IMR-90 (cell line): Measurements from ENCODE around the gene STOML1.

ENCODE experiments used
- BHLHE40 ChIP-seq: fragments of 150-350 bp; IDR thresholded peaks from 2 replicates; pipeline ENCODE4 v1.6.1; 2016; ENCODE audit warnings: mild to moderate bottlenecking, low read depth, low read length
- CEBPB ChIP-seq: IDR thresholded peaks from 2 replicates; pipeline ENCODE4 v1.6.1; 2012; ENCODE audit warnings: low read depth, low read length, improper control_type of control experiment
- CTCF ChIP-seq: conservative IDR thresholded peaks from 2 replicates; pipeline ENCODE4 v1.5.1; 2012; ENCODE audit warnings: mild to moderate bottlenecking, low read depth, low read length, improper control_type of control experiment
- FOS ChIP-seq: fragments of 150-350 bp; IDR thresholded peaks from 2 replicates; pipeline ENCODE4 v1.6.1; 2016; ENCODE audit warnings: low read depth, low read length
- MAZ ChIP-seq: IDR thresholded peaks from 2 replicates; pipeline ENCODE4 v1.6.1; 2012; ENCODE audit warnings: low read depth, mild to moderate bottlenecking, low read length, improper control_type of control experiment, moderate library complexity, borderline replicate concordance
- MXI1 ChIP-seq: IDR thresholded peaks from 2 replicates; pipeline ENCODE4 v1.6.1; 2012; ENCODE audit warnings: low read depth, mild to moderate bottlenecking, low read length, moderate library complexity, borderline replicate concordance
- POLR2A ChIP-seq: IDR thresholded peaks from 2 replicates; pipeline ENCODE4 v1.6.1; 2012; ENCODE audit warnings: mild to moderate bottlenecking, low read depth, low read length
- RAD21 ChIP-seq: IDR thresholded peaks from 2 replicates; pipeline ENCODE4 v1.6.1; 2012; ENCODE audit warnings: low read length, improper control_type of control experiment
- RFX5 ChIP-seq: IDR thresholded peaks from 2 replicates; pipeline ENCODE4 v1.8.0; 2012; ENCODE audit warnings: low read depth, mild to moderate bottlenecking, low read length, moderate library complexity
- SMC3 ChIP-seq: fragments of 150-350 bp; IDR thresholded peaks from 2 replicates; pipeline ENCODE4 v1.6.1; 2016; ENCODE audit warnings: low read depth, mild to moderate bottlenecking, antibody characterized with exemption, low read length, moderate library complexity
- USF2 ChIP-seq: fragments of 150-350 bp; IDR thresholded peaks from 2 replicates; pipeline ENCODE4 v1.6.1; 2017; ENCODE audit warnings: mild to moderate bottlenecking, antibody characterized with exemption, low read length, low read depth
- TF ChIP-seq, protein P1 (sequence below): fragments of 150-350 bp; IDR thresholded peaks from 2 replicates; pipeline ENCODE4 v1.6.1; 2016; ENCODE audit warnings: low read depth, mild to moderate bottlenecking, low read length, moderate library complexity, borderline replicate concordance

GRCh38 chr15:73948396-73948795 is 43.7 kb downstream of the STOML1 start:
- TF ChIP-seq, protein P1, sequence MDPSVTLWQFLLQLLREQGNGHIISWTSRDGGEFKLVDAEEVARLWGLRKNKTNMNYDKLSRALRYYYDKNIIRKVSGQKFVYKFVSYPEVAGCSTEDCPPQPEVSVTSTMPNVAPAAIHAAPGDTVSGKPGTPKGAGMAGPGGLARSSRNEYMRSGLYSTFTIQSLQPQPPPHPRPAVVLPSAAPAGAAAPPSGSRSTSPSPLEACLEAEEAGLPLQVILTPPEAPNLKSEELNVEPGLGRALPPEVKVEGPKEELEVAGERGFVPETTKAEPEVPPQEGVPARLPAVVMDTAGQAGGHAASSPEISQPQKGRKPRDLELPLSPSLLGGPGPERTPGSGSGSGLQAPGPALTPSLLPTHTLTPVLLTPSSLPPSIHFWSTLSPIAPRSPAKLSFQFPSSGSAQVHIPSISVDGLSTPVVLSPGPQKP, result no peak
- no peak for TF ChIP-seq POLR2A
- TF ChIP-seq USF2, result no peak
- TF ChIP-seq CTCF, result no peak
- TF ChIP-seq MAZ, result no peak
- no peak for TF ChIP-seq RFX5
- no peak for TF ChIP-seq MXI1
- no peak for TF ChIP-seq BHLHE40
- no peak for TF ChIP-seq SMC3
- TF ChIP-seq FOS, result no peak
- TF ChIP-seq CEBPB, result no peak
- TF ChIP-seq RAD21, result no peak
